NCI-H1417 (cell line): ENCODE measurements around the gene SLC30A1.
"Not testable (repeated sequence)": the region's sequence is repeated elsewhere in the genome, so short reads cannot be mapped to it uniquely, and the experiment has no call there.

Experiments
- DNase-seq, 3 experiments: peaks; one replicate each; lab custom pipeline; 2025; lab: John Stamatoyannopoulos, UW

The SLC30A1 gene

GRCh38 chr1:211548321-211549091 lies 30.5 kb downstream of the SLC30A1 start:
- DNase-seq: peak in 2 of 3 experiments; percentile 72 to 88

DNA sequence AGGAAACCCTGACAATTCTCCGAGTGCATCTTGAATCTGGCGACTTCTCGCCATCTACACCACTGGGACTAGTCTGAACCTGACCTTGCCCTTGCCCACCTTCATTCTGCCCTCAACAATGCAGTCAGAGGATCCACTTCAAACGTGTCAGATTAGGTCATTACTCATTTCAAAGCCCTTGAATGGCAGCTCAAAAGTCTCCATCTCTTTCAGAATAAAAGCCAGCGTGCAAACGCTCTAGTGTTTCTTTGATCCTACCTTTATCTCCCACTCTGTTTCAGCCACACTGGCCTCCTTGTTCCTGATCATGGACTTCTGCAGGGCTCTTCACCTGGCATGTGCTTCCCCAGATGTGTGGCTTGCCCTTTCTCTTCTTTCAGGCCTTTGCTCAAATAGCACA lies 31.3 kb downstream of the SLC30A1 start:
- DNase-seq: peak in 1 of 3 experiments; percentile 55

DNA sequence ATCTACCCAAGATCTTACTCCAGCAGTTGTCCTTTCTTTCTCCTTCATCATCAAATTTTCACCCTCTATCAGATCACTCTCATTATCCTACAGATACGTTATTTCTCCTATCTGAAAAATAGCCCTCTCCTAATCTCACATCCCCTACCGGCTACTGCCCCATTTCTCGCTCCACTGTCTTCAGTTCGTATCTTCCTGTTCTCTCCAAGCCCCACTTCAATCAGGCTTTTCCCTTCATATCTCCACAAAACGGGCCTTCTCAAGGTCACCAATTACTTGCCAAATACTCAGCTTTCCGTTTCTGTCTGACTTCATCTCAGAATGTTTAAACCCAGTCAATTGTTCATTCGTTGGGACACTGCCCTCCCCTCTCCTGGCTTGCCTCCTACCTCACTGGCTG lies 32.4 kb downstream of the SLC30A1 start:
- DNase-seq: no peak

GRCh38 chr1:211543025-211543424 lies 35.9 kb downstream of the SLC30A1 start:
- DNase-seq: no peak

- DNase-seq: peak in 2 of 3 experiments; percentile 9
These were observed 37.1 kb downstream of the SLC30A1 start for GRCh38 chr1:211541720-211542477.

DNA sequence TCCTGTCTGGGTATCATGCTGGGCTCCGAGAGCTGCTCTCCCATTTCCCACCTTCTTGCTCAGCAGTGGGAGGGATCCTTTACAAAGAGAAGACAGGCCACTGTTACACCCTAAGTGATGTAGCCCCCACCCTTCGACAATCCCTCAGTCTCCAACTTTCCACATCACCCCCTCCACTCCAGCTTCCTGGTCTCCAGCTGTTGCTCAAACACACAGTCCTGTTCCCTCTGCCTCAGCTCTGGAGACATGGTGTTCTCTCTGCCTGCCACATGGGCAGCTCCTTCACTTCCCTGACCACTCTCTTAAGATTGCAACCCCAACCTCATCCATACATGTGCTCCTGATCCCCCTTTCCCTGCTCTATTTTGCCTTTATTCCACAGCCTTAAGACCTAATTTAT lies 37.7 kb downstream of the SLC30A1 start:
- DNase-seq: no peak

DNA sequence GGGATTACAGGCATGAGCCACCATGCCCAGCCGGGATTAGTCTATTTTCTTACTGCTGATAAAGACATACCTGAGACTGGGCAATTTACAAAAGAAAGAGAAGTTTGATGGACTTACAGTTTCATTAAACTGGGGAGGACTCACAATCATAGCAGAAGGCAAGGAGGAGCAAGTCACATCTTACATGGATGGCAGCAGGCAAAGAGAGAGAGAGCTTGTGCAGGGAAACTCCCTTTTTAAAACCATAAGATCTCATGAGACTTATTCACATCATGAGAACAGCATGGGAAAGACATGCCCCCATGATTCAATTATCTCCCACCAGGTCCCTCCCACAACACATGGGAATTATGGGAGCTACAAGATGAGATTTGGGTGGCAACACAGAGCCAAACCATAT lies 38.1 kb downstream of the SLC30A1 start:
- DNase-seq: not testable (repeated sequence)

GRCh38 chr1:211538287-211538686 lies 40.7 kb downstream of the SLC30A1 start:
- no peak for DNase-seq

DNA sequence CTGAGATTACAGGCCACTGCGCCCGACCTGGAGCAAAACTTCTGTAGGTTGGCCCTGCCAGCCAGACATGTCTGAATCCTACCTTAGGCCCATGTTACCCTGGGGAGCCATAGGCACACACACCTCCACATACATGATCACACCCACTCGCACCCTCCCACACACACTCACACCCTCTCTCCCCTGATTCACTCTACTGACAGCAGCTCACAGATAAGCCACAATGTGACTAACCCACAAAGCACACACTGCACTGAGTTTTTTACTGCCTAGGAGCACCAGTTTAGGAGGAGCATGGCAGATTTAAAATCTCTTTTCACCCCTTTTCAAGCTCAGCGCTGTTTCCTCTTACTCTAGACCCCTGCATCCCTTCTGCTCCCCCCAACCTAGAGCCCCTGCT lies 41.7 kb downstream of the SLC30A1 start:
- DNase-seq: no peak

GRCh38 chr1:211536606-211537005 lies 42.4 kb downstream of the SLC30A1 start:
- no peak for DNase-seq

GRCh38 chr1:211535346-211535745 lies 43.6 kb downstream of the SLC30A1 start:
- no peak for DNase-seq

DNA sequence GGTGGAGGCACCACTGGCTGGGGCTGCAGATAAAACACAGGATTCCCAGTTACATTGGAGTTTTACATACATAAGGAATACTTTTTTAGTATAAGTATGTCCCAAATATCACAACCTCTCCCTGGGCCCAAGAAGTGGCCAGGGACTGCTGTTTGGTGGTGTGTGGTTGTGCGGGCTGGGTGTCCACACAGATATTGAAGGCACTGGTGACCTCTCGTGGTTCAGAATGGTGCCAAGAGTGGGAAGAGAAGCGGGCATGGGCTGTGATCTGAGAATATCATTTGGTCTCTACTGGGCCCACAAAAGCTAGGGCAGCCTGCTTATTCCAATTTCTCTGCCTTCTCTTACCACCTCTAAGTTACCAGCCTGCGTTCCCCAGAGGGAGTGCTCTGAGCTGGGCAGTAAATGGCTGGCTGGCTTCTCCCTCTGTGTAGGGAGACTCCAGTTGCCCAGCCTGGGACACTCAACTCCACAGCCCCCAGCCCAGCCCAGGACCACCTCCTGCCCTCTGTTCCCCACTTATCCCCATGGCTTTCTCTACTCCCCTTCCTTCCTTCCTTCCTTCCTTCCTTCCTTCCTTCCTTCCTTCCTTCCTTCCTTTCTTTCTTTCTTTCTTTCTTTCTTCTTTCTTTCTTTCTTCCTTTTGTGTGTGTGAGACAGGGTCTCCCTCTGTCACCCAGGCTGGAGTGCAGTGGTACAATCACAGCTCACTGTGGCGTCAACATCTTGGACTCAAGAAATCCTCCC lies 44.2 kb downstream of the SLC30A1 start:
- no peak for DNase-seq

- no peak for DNase-seq
These were observed 46.9 kb downstream of the SLC30A1 start for GRCh38 chr1:211532088-211532444.

DNA sequence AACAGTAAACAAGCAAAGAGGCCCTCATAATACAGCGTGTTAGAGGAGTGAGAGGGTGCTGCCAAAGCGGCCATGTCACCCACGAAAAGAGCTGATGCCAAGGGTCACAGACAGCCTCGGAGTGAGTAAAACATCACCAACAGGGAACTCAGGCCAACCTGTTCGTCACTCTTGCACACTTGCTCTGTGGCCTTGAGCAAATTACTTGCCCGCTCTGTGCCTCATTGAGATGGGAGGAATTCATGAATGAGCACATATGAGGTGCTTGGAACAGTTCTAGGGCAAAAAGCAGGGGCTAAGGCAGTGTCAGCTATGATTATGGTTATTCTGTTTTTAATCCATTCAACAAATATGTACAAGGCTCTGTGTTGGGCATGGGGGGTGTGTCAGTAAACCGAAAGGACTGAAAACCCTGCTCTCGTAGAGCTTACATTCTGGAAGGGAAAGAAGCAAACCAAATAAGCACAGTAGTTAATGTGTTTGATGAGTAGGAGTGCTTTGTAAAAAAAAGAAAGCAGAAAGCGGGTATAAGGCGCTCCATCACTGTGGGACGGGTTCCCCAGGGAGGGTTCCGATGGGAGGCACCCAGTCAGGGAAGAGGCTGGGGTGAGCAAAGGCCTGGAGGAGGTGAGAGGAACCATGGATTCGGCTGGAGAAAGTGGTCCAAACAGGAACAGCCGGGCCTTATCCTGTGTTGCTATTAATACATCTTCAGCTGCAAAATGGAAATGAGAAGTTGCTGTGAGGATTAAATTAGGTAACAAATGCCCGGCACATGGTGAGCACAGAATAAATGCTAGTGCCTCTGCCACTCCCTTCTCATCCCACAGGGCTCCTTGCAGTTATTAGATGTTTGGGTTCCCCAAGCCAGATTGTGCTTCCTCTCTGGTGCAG lies 47.5 kb downstream of the SLC30A1 start:
- no peak for DNase-seq

DNA sequence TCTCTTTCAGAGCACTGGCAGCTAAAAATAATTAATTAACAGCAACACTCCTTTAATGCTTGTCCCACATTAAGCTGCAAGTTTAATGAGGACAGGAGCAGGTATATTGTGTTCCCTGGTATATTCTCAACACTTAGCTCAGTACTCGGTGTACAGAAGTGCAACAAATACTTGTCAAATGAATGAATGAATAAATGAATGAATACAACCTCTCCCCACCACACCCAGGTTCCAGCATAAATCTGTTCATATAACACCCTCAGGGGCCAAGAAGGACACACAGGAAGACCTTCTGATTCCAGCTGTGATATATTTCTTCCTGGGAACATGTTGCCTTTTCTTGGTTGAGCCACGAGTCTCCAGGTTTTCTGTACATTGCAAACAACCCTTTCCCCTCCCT lies 48.9 kb downstream of the SLC30A1 start:
- no peak for DNase-seq

GRCh38 chr1:211529453-211529852 lies 49.5 kb downstream of the SLC30A1 start:
- no peak for DNase-seq

DNA sequence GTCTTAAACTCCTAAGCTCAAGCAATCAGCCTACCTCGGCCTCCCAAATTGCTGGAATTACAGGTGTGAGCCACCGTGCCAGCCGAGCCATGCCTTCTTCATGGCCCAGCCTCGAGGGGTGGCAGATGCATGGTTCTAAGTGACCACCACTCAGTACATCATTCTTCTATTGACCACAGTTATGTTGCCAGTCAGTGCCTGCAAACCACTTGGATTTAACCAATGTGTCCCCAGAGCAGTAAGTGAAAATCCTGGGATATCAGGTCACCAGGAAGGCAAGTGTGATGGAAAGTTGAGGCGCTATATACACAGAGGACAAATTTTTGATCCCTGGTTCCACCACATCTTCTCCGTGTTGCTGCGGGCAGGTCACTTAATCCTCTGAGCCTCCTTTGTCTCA lies 50.0 kb downstream of the SLC30A1 start:
- no peak for DNase-seq

- DNase-seq: no peak
These were observed 51.1 kb downstream of the SLC30A1 start for GRCh38 chr1:211527888-211528287.

DNA sequence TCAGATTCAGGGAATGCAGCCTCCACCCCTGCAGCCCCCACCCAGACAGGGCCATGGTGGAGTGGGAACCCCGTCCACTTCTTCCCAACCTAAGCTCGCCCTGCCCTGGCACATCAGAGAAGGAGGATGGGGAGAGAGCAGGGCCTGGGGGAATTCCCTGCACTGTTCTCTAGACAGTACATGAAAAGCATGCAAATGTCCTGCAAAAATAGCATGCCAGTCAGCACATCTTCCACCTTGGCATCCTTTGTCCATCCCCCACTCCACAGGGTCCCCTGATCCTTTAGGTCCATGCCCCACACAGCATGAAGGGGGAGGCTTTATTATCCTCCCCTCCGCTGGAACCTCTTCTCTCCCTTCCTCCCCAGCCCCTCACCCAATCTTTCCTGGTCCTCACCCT lies 52.0 kb downstream of the SLC30A1 start:
- no peak for DNase-seq

GRCh38 chr1:211526101-211526500 lies 52.9 kb downstream of the SLC30A1 start:
- no peak for DNase-seq

GRCh38 chr1:211525101-211525676 lies 53.8 kb downstream of the SLC30A1 start:
- no peak for DNase-seq
